Testis (tissue), 3 donors: ENCODE measurements around the gene CD59. TPM values are rescaled to one million over a fixed set of nuclear protein-coding genes. Genes with fewer than 3 reads are reported as not detected.

Experiments used
- DNase-seq: peaks from one replicate; pipeline ENCODE4 v3.0.0-alpha.2; 2019
- H3K27ac ChIP-seq, 2 donors: fragments of 200-600 bp; sonication (generic); one replicate each; pipeline ENCODE4 v1.5.1; 2019
- H3K27me3 ChIP-seq: fragments of 200-600 bp; sonication (generic); one replicate; pipeline ENCODE4 v1.5.1; 2019
- H3K36me3 ChIP-seq: fragments of 200-600 bp; sonication (generic); one replicate; pipeline ENCODE4 v1.5.1; 2017; ENCODE audit warnings: low read depth; ENCODE audit errors: missing control alignments
- H3K4me1 ChIP-seq: fragments of 200-600 bp; sonication (generic); one replicate; pipeline ENCODE4 v1.5.1; 2019
- H3K4me3 ChIP-seq, 2 donors: fragments of 200-600 bp; sonication (generic); one replicate each; pipeline ENCODE4 v1.5.1; 2017 to 2019
- H3K9me3 ChIP-seq: fragments of 200-600 bp; sonication (generic); one replicate; pipeline ENCODE4 v1.5.1; 2017
- POLR2A ChIP-seq: fragments of 450-650 bp; IDR thresholded peaks from one replicate; pipeline ENCODE4 v1.6.1; 2017; ENCODE audit warnings: antibody characterized with exemption, mild to moderate bottlenecking, moderate library complexity
- WGBS, 2 donors: methylation state at CpG; one replicate each; pipeline ENCODE4 v1.1.5; 2018; 5-methylcytosine and 5-hydroxymethylcytosine counted together
- intact Hi-C: fragments of 100-400 bp; cut with DNase I; formaldehyde crosslinking; loops from one replicate; pipeline ENCODE4 v1.15.1; 2023; ENCODE audit warnings: low total_unique reads
- polyA plus RNA-seq: library from polyadenylated mRNA; stranded (reverse); fragments of 350-450 nt; fragmentation: Illumina TruSeq; extraction: RNeasy Lipid Tissue Mini Kit (QIAGEN cat#74804); gene quantifications from one replicate; pipeline ENCODE4 v1.2.3, GENCODE V29; 2014; ENCODE audit warnings: low read depth, low replicate concordance; ENCODE audit not compliant: insufficient read depth
- total RNA-seq, 2 donors: library from RNA; depleted of rRNA; stranded (reverse); fragments of >200 nt; gene quantifications; one replicate each; pipeline ENCODE4 v1.2.3, GENCODE V29; 2016
- TF ChIP-seq, protein P1 (sequence below), 3 experiments: fragments of 450-650 bp in 2 of 3; fragments of 200-600 bp in 1 of 3; sonication (generic) in 1 of 3; IDR thresholded peaks; one replicate each; pipeline ENCODE4 v1.5.1; 2016 to 2019; ENCODE audit warnings: antibody characterized with exemption in 3 of 3, mild to moderate bottlenecking in 2 of 3, moderate library complexity in 1 of 3

The CD59 gene
- total and polyA plus RNA-seq, 3 donors from 2014 or later, result 157 to 343 (median 230) TPM

DNA sequence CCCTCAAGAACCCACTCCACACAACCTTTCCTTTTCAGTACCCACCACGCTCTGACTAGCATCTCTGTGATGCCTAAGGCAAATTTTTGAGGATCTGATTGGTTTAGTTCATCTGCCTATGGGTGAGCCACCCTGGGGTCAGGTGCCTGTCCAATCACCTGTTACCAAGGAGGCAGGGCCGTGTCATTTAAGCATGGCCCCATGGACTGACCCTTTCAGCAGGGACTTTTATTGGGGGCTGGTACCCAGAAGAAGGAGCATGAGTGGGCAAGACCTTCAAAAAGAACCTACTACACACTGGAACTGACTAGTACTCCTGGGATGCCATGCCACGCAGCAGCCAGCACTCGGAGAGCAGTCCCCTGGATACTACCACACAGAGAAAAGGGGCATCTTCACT, 64.0 kb downstream of the CD59 start:
- DNase-seq, result no peak
- 95 to 96% methylated on average over 4 of the region's 4 CpGs for WGBS, 2 donors
- intact Hi-C loops, result no loop called here
- Histone ChIP-seq H3K27me3 (no peaks in the 10 kb centered on the region), H3K27ac (no peak overlapping the region), H3K4me1 (no peaks in the 10 kb centered on the region), H3K4me3 (no peak overlapping the region), H3K36me3 (no peaks in the 10 kb centered on the region), H3K9me3 (no peaks in the 10 kb centered on the region)
- TF ChIP-seq POLR2A, result no peak
- TF ChIP-seq, protein P1, sequence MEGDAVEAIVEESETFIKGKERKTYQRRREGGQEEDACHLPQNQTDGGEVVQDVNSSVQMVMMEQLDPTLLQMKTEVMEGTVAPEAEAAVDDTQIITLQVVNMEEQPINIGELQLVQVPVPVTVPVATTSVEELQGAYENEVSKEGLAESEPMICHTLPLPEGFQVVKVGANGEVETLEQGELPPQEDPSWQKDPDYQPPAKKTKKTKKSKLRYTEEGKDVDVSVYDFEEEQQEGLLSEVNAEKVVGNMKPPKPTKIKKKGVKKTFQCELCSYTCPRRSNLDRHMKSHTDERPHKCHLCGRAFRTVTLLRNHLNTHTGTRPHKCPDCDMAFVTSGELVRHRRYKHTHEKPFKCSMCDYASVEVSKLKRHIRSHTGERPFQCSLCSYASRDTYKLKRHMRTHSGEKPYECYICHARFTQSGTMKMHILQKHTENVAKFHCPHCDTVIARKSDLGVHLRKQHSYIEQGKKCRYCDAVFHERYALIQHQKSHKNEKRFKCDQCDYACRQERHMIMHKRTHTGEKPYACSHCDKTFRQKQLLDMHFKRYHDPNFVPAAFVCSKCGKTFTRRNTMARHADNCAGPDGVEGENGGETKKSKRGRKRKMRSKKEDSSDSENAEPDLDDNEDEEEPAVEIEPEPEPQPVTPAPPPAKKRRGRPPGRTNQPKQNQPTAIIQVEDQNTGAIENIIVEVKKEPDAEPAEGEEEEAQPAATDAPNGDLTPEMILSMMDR (IDR thresholded peaks at IDR 0.05), result no peak

DNA sequence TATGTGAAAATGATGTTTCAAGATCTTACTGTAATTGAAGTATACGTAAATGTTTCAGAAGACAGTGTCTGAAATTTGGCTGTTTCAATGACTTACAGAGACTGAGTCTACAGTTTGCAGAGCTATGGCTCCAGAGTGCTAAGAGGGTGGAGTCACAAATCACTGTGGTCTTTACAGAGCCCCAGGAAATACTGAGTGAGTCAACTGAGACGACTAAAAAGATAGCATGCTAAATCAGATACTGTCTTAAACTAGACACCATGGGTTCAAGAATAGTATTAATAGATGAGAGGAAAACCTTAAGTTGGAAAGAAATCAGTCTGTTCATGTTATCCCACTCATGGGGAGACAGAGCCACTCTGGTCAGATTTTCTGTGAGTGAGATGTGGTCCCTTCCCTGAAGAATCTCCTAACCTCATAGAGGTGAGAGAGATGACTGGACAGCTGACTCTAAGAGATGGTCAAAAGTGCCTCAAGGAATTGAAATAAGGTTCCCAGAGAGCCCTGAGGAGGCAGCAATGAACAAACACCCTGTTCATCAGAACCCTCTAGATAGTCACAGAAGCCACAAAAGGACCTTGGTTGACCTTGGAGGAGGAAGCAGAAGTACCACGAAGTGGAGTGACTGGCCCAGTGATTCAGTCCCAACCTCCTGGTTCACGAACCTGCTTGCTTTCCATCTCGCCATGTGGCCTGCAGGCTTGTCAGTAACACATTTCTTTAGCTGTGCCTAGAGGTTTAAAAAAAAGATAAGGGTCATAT, 65.8 kb downstream of the CD59 start:
- no peak for TF ChIP-seq POLR2A
- TF ChIP-seq, protein P1 (IDR thresholded peaks at IDR 0.05), result no peak
- H3K27me3 ChIP-seq, result no peaks in the 10 kb centered on the region

DNA sequence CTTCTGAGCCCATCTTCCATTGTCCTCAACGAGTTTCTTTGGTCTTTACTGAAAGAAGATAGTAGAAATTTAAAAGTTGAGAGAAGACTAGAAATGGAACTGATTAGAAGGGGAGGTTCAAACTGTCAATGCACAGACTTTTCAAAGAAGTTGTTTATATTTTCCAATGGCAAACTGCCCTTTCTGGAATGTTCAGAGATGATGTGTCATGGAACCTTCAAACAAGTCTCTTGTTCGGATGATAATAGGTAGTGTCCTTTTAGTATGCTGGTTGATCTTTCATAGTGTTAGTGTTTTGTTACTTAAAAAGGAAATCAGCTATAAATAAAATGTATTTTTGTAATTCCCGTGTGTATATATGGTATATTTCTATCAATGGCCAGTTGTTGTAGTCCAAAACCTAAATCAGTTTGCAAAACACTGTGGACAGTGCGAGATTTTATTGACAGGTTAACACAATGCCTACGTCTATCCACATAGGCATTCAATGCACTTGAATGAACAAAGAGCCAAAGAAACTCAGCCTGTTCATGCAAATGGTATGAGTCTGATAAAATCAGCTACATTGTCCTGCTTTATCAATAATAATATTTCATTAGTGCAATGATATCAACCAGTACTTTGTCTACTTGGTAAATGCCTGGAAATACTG, 66.5 kb downstream of the CD59 start:
- Histone ChIP-seq H3K4me1 (no peaks in the 10 kb centered on the region), H3K9me3 (no peaks in the 10 kb centered on the region), H3K27ac (no peak overlapping the region), H3K4me3 (no peak overlapping the region), H3K36me3 (no peaks in the 10 kb centered on the region), H3K27me3 (no peaks in the 10 kb centered on the region)
- 83 to 88% methylated on average over 5 of the region's 5 CpGs for WGBS, 2 donors
- no peak for DNase-seq
- no peak for TF ChIP-seq POLR2A
- TF ChIP-seq, protein P1 (IDR thresholded peaks at IDR 0.05), result no peak
- intact Hi-C loops, result no loop called here

More for the DNA sequence above, 65.8 kb downstream of the CD59 start:
- Histone ChIP-seq H3K4me1 (no peaks in the 10 kb centered on the region), H3K9me3 (no peaks in the 10 kb centered on the region), H3K4me3 (no peak overlapping the region), H3K36me3 (no peaks in the 10 kb centered on the region), H3K27ac (no peak overlapping the region)
- no peak for DNase-seq
- intact Hi-C loops, result no loop called here
- 55 to 70% methylated on average over 5 of the region's 5 CpGs for WGBS, 2 donors

DNA sequence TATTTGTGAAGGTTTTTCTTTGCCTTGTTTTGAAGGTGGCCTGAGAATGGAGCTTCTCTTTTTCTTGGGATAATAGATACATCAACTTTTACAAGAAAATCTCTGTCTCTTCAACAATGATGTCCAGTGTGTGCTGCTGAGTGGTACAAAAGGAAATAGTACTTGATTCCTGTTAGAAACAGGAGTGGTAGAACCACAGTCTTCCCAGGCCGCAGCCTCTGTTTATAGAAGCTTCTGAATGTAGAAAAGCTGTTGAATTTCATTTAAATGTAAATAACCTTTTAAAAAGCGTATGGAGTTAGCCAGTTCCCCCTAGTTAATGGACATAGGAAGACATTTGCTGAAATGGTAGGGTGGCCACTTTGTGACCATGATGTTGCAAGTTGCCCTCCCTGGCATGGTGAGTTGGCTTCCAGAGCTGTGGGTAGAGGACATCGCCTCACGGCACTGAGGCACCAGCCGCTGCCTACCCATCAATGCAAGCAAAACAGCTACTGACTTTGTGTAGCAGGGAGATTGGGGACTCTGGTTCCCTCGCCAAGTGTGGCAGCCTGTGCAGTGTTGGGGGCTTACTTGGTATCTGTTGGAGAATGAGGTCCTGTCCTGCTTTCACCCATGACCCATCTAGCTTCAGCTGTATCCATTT, 67.1 kb downstream of the CD59 start:
- Histone ChIP-seq H3K27ac (no peak overlapping the region), H3K27me3 (no peaks in the 10 kb centered on the region), H3K4me3 (no peak overlapping the region), H3K4me1 (no peaks in the 10 kb centered on the region), H3K36me3 (no peaks in the 10 kb centered on the region), H3K9me3 (no peaks in the 10 kb centered on the region)
- WGBS, 2 donors, result 89 to 93% methylated on average over 6 of the region's 6 CpGs
- TF ChIP-seq, protein P1 (IDR thresholded peaks at IDR 0.05), result no peak
- TF ChIP-seq POLR2A, result no peak
- intact Hi-C loops, result no loop called here
- no peak for DNase-seq
